ENCODE data around the gene COL8A2.

Gene COL8A2

DNA sequence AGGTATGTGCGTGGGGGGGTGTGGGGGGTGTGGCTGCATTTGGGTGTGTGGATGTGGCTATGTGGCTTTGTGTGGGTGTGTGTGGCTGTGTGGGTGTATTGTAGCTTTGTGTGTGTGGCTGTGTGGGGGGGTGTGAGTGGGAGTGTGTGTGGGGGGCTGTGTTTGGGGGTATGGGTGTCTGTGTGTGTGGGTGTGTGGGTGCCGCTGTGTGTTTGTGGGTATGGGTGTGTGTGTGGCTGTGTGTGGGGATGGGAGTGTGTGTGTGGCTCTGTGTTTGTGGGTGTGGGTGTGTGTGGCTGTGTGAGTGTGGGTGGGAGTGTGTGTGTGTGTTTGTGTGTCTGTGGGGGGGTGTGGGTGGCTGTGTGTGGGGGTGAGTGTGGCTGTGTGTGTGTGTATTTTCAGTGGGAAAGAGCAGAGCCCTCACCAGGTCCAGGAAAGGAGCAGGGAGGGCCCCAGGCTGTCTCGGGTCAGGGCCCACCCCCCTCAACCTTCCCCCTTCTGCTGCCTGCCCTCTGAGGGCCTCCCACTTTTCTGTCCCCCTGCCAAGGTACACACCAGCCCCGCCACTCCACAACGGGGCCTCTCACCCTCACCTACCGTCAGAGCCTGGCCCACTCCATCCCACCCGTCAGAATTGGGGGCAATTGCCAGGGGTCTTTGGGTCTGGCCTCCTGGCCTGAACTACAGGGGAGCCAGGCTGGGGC lies 1.9 kb upstream of the COL8A2 start:
- no peak overlapping the region for H3K4me3 ChIP-seq (ENCODE audit: insufficient read depth, low read length, poor library complexity, severe bottlenecking)
- H3K4me2 ChIP-seq (ENCODE audit: low read depth, low read length, poor library complexity, severe bottlenecking): no peak overlapping the region
- H2AFZ ChIP-seq (ENCODE audit: low read depth, low read length, severe bottlenecking): no peak overlapping the region
- H3K9me2 ChIP-seq (replicated peaks; ENCODE audit: insufficient read depth, low read length): no peaks in the 10 kb centered on the region
- no peaks in the 10 kb centered on the region for H3K79me2 ChIP-seq (ENCODE audit: insufficient read depth, low read length)
- no peaks in the 10 kb centered on the region for H3K9me3 ChIP-seq (ENCODE audit: insufficient read depth, low read length)
- no peaks in the 10 kb centered on the region for H3K27me3 ChIP-seq (ENCODE audit: low read length)
- no peak overlapping the region for H3K27ac ChIP-seq (ENCODE audit: low read depth, low read length)
- H3K9ac ChIP-seq (ENCODE audit: low read length): no peak overlapping the region
- TF ChIP-seq, protein P1, sequence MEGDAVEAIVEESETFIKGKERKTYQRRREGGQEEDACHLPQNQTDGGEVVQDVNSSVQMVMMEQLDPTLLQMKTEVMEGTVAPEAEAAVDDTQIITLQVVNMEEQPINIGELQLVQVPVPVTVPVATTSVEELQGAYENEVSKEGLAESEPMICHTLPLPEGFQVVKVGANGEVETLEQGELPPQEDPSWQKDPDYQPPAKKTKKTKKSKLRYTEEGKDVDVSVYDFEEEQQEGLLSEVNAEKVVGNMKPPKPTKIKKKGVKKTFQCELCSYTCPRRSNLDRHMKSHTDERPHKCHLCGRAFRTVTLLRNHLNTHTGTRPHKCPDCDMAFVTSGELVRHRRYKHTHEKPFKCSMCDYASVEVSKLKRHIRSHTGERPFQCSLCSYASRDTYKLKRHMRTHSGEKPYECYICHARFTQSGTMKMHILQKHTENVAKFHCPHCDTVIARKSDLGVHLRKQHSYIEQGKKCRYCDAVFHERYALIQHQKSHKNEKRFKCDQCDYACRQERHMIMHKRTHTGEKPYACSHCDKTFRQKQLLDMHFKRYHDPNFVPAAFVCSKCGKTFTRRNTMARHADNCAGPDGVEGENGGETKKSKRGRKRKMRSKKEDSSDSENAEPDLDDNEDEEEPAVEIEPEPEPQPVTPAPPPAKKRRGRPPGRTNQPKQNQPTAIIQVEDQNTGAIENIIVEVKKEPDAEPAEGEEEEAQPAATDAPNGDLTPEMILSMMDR (IDR thresholded peaks at IDR 0.05; ENCODE audit: insufficient read depth, low read length, poor library complexity, severe bottlenecking): no peak
- no peak for TF ChIP-seq EZH2phosphoT487 (conservative IDR thresholded peaks at IDR 0.05; ENCODE audit: low read length)
- no peaks in the 10 kb centered on the region for H3F3A ChIP-seq (ENCODE audit: insufficient read depth)
- H3K36me3 ChIP-seq (ENCODE audit: low read length): no peaks in the 10 kb centered on the region
- H4K20me1 ChIP-seq (ENCODE audit: low read depth, low read length): no peaks in the 10 kb centered on the region

DNA sequence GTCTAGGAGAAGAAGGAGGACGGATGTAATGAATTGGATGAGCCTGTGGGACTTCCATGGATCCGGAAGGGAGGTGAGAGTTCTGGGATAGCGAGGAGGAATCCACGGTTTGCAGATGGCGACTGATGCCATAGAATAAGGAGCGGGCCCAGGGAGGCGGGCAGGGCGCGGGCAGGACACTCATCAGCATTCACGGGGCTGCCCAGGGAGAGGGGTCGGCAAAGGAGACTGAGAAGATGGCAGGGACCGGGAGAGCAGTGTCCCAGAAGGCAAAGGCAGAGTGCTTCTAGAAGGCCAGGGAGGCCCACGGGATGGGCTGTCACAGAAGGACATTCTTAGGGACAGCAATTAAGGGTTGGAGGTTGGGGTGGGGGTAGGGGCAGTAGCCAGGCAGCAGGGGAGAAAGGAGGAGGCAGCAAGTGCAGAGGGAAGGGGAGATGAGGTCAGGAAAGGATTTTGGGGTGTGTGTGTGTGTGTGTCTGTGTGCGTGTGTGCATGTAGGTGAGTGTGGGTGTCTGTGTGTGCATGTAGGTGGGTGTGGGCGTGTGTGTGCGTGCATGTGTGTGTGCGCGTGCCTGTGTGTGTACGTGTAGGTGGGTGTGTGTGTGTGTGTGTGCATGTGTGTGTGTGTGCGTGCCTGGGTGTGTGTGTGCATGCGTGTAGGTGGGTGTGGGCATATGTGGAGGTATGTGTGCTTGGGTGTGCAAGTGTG lies 1.1 kb upstream of the COL8A2 start:
- Histone ChIP-seq H3K27ac (ENCODE audit: low read depth, low read length) (no peak overlapping the region), H3K27me3 (ENCODE audit: low read length) (no peaks in the 10 kb centered on the region), H3K4me3 (ENCODE audit: insufficient read depth, low read length, poor library complexity, severe bottlenecking) (no peak overlapping the region), H3K9me2 (replicated peaks; ENCODE audit: insufficient read depth, low read length) (no peaks in the 10 kb centered on the region), H3K4me2 (ENCODE audit: low read depth, low read length, poor library complexity, severe bottlenecking) (no peak overlapping the region), H3F3A (ENCODE audit: insufficient read depth) (no peaks in the 10 kb centered on the region), H3K36me3 (ENCODE audit: low read length) (no peaks in the 10 kb centered on the region), H3K9me3 (ENCODE audit: insufficient read depth, low read length) (no peaks in the 10 kb centered on the region), H3K79me2 (ENCODE audit: insufficient read depth, low read length) (no peaks in the 10 kb centered on the region), H4K20me1 (ENCODE audit: low read depth, low read length) (no peaks in the 10 kb centered on the region), H2AFZ (ENCODE audit: low read depth, low read length, severe bottlenecking) (no peak overlapping the region), H3K9ac (ENCODE audit: low read length) (no peak overlapping the region)
- no peak for TF ChIP-seq EZH2phosphoT487 (conservative IDR thresholded peaks at IDR 0.05; ENCODE audit: low read length)
- TF ChIP-seq, protein P1 (IDR thresholded peaks at IDR 0.05; ENCODE audit: insufficient read depth, low read length, poor library complexity, severe bottlenecking): no peak

DNA sequence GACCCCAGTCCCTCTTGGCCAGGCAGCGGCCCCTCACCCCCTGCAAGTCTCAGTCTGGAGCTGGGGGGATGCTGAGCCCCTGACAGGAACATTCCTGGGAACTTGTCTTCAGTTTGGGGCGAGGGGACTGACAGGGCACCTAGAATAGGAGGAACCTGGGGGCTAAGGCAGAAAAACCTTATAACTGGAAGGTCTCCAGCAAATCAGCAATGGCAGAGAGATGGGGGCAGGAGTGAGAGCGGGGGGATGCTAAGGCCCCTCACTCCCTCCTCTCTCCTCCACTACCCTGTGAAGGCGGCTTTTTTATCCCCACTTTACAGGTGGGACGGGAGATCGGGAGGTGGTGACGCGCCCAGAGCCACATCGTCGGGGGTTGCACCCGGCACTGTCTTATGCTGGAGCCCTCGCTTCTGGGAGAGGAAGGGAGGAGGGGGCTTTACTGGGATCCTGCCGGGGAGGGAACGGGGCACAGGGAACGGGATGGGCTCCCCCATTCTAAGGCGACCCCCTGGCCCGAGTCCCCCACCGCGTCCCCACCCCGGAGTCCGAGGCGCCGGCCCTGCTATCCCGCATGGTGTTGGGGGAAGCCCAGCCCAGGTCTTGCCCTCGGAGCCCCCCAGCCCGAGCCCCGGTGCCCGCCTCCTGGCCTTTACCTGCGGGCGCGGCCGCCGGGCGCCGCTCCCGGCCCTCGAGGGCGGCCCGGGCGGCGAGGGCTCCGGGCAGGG lies 456 bp downstream of the COL8A2 start:
- Histone ChIP-seq H3K9me2 (replicated peaks; ENCODE audit: insufficient read depth, low read length) (no peaks in the 10 kb centered on the region), H3K4me2 (ENCODE audit: low read depth, low read length, poor library complexity, severe bottlenecking) (no peak overlapping the region), H4K20me1 (ENCODE audit: low read depth, low read length) (no peaks in the 10 kb centered on the region), H3K27me3 (ENCODE audit: low read length) (no peaks in the 10 kb centered on the region), H3F3A (ENCODE audit: insufficient read depth) (no peaks in the 10 kb centered on the region), H3K9ac (ENCODE audit: low read length) (no peak overlapping the region), H3K36me3 (ENCODE audit: low read length) (no peaks in the 10 kb centered on the region), H3K9me3 (ENCODE audit: insufficient read depth, low read length) (no peaks in the 10 kb centered on the region), H3K4me3 (ENCODE audit: insufficient read depth, low read length, poor library complexity, severe bottlenecking) (no peak overlapping the region), H3K79me2 (ENCODE audit: insufficient read depth, low read length) (no peaks in the 10 kb centered on the region), H3K27ac (ENCODE audit: low read depth, low read length) (no peak overlapping the region), H2AFZ (ENCODE audit: low read depth, low read length, severe bottlenecking) (no peak overlapping the region)
- TF ChIP-seq EZH2phosphoT487 (conservative IDR thresholded peaks at IDR 0.05; ENCODE audit: low read length): no peak
- TF ChIP-seq, protein P1 (IDR thresholded peaks at IDR 0.05; ENCODE audit: insufficient read depth, low read length, poor library complexity, severe bottlenecking): no peak
